Limb (tissue), 2 donors: Measurements from ENCODE around the gene SIRPB2.

Experiments
- DNase-seq, 2 donors: peaks; one replicate each; pipeline ENCODE4 v3.0.0-alpha.2; 2016; ENCODE audit errors: extremely low spot score in 2 of 2

The SIRPB2 gene

GRCh38 chr20:1472556-1473245 is 18.5 kb downstream of the SIRPB2 start:
- no peak for DNase-seq

- DNase-seq: no peak
Measured at GRCh38 chr20:1471242-1471641, 20.0 kb downstream of the SIRPB2 start.

GRCh38 chr20:1469925-1470571 is 21.2 kb downstream of the SIRPB2 start:
- DNase-seq: peak; percentile 80 to 81

- DNase-seq: no peak
Measured at GRCh38 chr20:1469306-1469905, 21.8 kb downstream of the SIRPB2 start.

GRCh38 chr20:1468117-1468624 is 23.0 kb downstream of the SIRPB2 start:
- DNase-seq: no peak

GRCh38 chr20:1467355-1468116 is 23.7 kb downstream of the SIRPB2 start:
- no peak for DNase-seq

- DNase-seq: no peak
Measured at GRCh38 chr20:1467082-1467354, 24.2 kb downstream of the SIRPB2 start.

- peak; percentile 89 to 99 for DNase-seq
Measured at GRCh38 chr20:1466211-1467081, 24.8 kb downstream of the SIRPB2 start, which contains the start of gene NSFL1C. Gene NSFL1C, minus strand, starts transcription at chr20:1466849. Its CDS starts 25 bp downstream, at chr20:1466824.

GRCh38 chr20:1465470-1466210 is 25.6 kb downstream of the SIRPB2 start:
- DNase-seq: no peak

- DNase-seq: no peak
Measured at GRCh38 chr20:1463971-1464570, 27.1 kb downstream of the SIRPB2 start.

- no peak for DNase-seq
Measured at GRCh38 chr20:1462834-1463233, 28.4 kb downstream of the SIRPB2 start.

GRCh38 chr20:1462001-1462400 is 29.2 kb downstream of the SIRPB2 start:
- no peak for DNase-seq

- no peak for DNase-seq
Measured at GRCh38 chr20:1460275-1460674, 30.9 kb downstream of the SIRPB2 start.

- no peak for DNase-seq
Measured at GRCh38 chr20:1457992-1458391, 33.2 kb downstream of the SIRPB2 start.

GRCh38 chr20:1456300-1456699 is 34.9 kb downstream of the SIRPB2 start:
- no peak for DNase-seq

- no peak for DNase-seq
Measured at GRCh38 chr20:1450926-1451491, 40.2 kb downstream of the SIRPB2 start.

- peak in 1 of 2 donors; percentile 36 for DNase-seq
Measured at GRCh38 chr20:1449370-1449769, 41.9 kb downstream of the SIRPB2 start.

GRCh38 chr20:1448081-1448620 is 43.1 kb downstream of the SIRPB2 start:
- no peak for DNase-seq

GRCh38 chr20:1446536-1446935 is 44.7 kb downstream of the SIRPB2 start:
- DNase-seq: no peak
